MV-4-11 (cell line): ENCODE measurements around the gene SLC6A1.
"Not testable (repeated sequence)": the region's sequence is repeated elsewhere in the genome, so short reads cannot be mapped to it uniquely, and the experiment has no call there.

Experiments
- DNase-seq: peaks from one replicate; lab custom pipeline; 2025; lab: John Stamatoyannopoulos, UW

Gene SLC6A1

DNA sequence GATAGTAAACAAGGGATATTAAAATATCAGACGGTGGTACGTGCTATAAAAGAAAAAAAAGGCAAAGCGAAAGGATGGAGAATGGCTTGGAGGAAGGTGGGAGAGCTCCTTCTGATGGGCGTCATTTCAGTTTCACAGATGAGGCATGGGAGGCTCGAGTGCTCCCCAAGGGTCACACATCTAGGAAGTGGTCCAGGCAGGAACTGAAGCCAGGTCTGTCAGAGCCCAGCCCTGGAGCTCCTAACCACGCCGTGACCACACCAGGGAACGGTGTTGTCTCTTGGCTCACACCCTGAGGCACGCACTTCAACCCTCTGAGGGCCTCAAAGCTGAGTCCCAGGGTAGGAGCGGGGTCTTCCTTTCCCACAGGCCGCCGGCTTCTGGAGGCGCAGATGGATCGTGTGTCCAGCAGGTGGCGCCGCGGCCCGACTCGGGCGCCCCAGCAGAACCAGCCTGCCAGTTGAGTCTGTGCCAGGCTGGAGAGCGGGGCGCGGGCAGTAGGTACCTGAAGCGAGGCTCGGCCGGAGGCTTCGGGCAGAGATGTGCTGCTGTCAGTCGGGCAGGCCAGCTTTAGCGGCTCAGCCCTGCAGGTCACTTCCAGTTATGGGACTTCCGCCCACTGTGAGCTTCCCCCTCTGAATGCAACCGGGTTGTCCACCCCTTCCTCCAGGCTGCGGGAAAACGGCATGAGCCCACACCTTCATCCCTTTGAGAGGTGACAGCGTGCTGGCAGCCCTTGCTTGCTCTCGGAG lies 68.1 kb downstream of the SLC6A1 start:
- DNase-seq = peak; percentile 51

GRCh38 chr3:11061268-11061871 lies 68.8 kb downstream of the SLC6A1 start:
- DNase-seq = not testable (repeated sequence)

- no peak for DNase-seq
Measured at GRCh38 chr3:11062704-11063103, 70.2 kb downstream of the SLC6A1 start.

DNA sequence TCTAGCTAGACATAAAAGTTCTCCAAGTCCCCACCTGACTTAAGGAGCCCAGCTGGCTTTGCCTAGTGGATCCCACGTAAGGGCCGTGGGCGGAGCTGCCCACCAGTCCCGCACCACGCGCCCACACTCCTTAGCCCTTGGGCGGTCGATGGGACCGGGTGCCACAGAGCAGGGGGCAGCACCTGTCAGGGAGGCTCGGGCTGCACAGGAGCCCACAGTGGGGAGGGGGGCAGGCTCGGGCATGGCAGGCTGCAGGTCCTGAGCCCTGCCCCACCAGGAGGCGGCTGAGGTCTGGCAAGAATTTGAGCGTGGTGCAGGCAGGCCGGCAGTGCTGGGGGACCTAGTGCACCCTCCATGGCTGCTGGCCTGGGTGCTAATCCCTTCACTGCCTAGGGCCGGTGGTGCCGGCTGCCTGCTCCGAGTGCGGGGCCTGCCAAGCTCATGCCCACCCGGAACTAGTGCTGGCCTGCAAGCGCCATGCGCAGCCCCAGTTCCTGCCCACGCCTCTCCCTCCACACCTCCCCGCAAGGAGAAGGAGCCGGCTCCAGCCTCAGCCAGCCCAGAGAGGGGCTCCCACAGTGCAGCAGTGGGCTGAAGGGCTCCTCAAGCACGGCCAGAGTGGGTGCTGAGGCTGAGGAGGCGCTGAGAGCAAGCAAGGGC lies 78.7 kb downstream of the SLC6A1 start:
- no peak for DNase-seq

DNA sequence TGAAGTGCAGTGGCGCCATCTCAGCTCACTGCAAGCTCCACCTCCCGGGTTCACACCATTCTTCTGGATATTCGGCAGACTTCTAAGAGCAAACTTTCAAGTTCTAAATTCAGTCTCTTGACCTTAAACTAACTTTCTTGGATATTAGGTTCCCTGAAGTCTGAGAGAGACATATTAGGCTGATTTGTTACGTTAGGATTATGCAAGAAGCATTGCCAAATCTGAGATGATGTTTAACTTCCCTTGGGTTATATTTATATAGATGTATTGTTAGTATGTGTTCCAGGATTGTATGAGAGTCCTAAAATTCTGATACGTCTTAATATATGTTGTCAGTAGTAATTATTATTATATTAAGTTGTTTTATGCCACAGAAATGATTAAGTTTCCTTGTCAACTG lies 80.1 kb downstream of the SLC6A1 start:
- DNase-seq = peak; percentile 77

- peak; percentile 67 for DNase-seq
Measured at GRCh38 chr3:11074011-11074410, 81.5 kb downstream of the SLC6A1 start.

DNA sequence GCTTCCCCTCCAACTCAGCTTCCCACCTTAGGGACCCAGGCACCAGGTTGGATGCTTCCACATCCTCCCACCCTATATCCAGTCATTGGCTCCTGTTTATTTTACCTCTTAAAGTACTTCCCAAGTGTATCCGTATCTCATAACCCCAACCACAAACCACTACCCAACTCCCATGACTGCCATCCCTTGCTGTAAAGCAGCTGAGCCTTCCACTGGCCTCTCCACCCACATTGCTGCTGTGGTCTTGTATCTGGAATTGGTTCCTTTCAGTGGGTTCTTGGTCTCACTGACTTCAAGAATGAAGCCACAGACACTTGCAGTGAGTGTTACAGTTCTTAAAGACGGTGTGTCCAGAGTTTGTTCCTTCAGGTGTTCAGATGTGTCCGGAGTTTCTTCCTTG lies 81.9 kb downstream of the SLC6A1 start:
- DNase-seq = peak; percentile 86

GRCh38 chr3:11075122-11075521 lies 82.6 kb downstream of the SLC6A1 start:
- DNase-seq = not testable (repeated sequence)

GRCh38 chr3:11076711-11077110 lies 84.2 kb downstream of the SLC6A1 start:
- DNase-seq = no peak

- DNase-seq = peak; percentile 98
Measured at GRCh38 chr3:11077466-11077865, 84.9 kb downstream of the SLC6A1 start.

DNA sequence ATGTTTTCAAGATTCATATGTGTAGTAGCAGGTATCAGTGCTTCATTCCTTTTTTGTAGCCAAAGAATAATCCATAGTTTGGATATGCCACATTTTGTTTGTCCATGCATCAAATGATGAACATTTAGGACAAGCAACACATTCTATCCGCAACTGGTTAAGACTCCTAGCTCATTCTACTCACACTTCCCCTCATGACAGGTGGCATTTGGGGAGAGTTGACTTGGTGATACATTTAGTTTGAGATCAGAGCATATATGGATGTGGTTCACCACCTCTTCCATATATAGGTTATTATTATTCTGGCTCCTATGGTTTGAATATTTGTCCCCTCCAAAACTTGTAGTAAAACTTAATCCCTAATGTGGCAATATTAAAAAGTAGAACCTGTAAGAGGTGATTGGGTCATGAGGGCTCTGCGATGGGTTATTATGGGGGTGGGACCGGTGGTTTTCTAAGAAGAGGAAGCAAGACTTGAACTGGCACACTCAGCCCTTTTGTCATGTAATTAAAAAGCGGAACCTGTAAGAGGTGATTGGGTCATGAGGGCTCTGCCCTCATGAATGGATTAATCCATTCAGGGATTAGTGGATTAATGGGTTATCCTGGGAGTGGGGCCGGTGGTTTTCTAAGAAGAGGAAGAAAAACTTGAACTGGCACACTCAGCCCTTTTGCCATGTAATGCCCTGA lies 86.4 kb downstream of the SLC6A1 start:
- DNase-seq = peak; percentile 99

DNA sequence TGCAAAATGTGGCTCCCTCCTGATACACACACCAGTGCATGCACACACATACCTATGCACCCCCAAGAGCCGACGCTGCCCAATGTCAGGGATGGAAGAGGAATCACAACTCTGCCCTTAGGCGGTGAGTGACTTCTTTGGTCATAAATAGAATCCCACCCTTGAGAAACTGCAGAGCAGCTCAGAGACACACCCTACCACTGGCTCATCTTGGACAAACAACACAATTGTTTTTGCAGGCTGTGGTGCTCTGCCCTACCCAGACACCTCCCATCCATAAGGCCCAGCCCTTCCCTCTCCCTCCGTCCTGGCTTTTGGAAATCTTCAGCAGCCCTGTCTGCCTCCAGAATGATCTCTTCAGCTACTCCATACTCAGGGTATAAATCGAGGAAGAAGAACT lies 87.9 kb downstream of the SLC6A1 start:
- no peak for DNase-seq

DNA sequence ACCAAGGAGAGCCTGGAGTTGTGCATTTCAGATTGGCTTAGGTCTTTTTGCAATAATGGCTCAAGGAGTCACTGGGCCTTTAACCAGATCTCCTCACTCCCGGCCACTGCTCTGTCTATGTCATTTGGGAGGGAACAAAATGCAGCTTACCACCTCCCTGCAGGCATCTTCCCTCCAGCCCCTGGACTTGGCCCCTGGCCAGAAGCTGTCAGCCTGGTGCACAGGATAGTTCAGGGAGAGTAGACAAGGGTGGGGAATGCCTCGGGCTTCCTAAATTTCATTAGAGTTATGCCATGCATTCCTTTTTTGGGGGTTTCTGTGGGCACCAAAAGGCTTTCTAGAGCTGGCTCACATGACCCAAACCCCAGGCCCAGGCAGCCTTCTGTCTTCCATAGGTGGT lies 91.5 kb downstream of the SLC6A1 start:
- no peak for DNase-seq

- DNase-seq = no peak
Measured at GRCh38 chr3:11084677-11085076, 92.1 kb downstream of the SLC6A1 start.

GRCh38 chr3:11085093-11085840 lies 92.7 kb downstream of the SLC6A1 start:
- DNase-seq = peak; percentile 51

- DNase-seq = no peak
Measured at GRCh38 chr3:11086856-11087255, 94.3 kb downstream of the SLC6A1 start.

GRCh38 chr3:11088066-11088465 lies 95.5 kb downstream of the SLC6A1 start:
- DNase-seq = no peak

DNA sequence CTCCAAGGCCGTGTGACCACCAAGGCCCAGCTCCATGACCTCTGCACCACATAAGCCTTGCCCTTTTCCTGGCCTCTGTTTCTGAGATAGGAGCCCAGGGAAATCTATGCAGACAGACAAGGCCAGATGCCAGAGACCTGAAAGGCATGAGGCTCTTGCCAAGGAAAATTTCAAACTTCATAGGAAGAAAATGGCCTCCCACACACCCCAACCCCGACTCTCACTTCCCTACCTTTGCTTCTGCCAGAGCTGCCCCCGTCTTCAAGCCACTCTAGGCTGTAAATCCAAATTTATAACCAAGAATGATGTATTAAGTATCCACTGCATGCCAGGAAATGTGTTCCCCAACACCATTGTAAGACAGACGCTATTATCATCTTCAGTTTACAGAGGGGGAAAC lies 96.3 kb downstream of the SLC6A1 start:
- DNase-seq = peak; percentile 38
